ENCODE data around the gene ABCB6. TPM values are rescaled to one million over a fixed set of nuclear protein-coding genes. Genes with fewer than 3 reads are reported as not detected.

ABCB6 gene
- total RNA-seq, 4 donors from 2014 or later, result 16.9 to 33.1 (median 18.6) TPM

- 70 to 79% methylated on average over 3 of the region's 3 CpGs for WGBS, 2 donors
- TF ChIP-seq POLR2A (IDR thresholded peaks at IDR 0.05), result no peak
- no peak for TF ChIP-seq CTCF (IDR thresholded peaks at IDR 0.05)
Measured at GRCh38 chr2:219225350-219225749, 6.6 kb upstream of the ABCB6 start.

GRCh38 chr2:219223831-219224610, 5.3 kb upstream of the ABCB6 start:
- TF ChIP-seq POLR2A (IDR thresholded peaks at IDR 0.05) (no peak), CTCF (IDR thresholded peaks at IDR 0.05) (no peak)

More at GRCh38 chr2:219225350-219225749, 6.6 kb upstream of the ABCB6 start:
- no peak overlapping the region for H3K4me3 ChIP-seq (ENCODE audit: low read depth, poor library complexity, severe bottlenecking)
- intact Hi-C loops (cut with DNase I; ENCODE audit: low total_unique reads), result loop anchor here (10.0 kb wide), 1 partner anchor 921 kb away; no protein-coding TSS in a partner anchor
- no peak for DNase-seq (ENCODE audit: low spot score in 2 of 2)

GRCh38 chr2:219221957-219222518, 3.3 kb upstream of the ABCB6 start:
- TF ChIP-seq POLR2A (IDR thresholded peaks at IDR 0.05) (no peak), CTCF (IDR thresholded peaks at IDR 0.05) (no peak)
- no peak overlapping the region for H3K4me3 ChIP-seq (ENCODE audit: low read depth, poor library complexity, severe bottlenecking)
- intact Hi-C loops (cut with DNase I; ENCODE audit: low total_unique reads), result loop anchor here (10.0 kb wide), 1 partner anchor 917 kb away; no protein-coding TSS in a partner anchor
- DNase-seq (ENCODE audit: low spot score in 2 of 2), result no peak
- WGBS, 2 donors, result 89 to 95% methylated on average over 8 to 16 of the region's 16 CpGs

More at GRCh38 chr2:219223831-219224610, 5.3 kb upstream of the ABCB6 start:
- DNase-seq (ENCODE audit: low spot score in 2 of 2), result no peak
- intact Hi-C loops (cut with DNase I; ENCODE audit: low total_unique reads), result loop anchor here (10.0 kb wide), 1 partner anchor 919 kb away; no protein-coding TSS in a partner anchor
- H3K4me3 ChIP-seq (ENCODE audit: low read depth, poor library complexity, severe bottlenecking), result no peak overlapping the region
- WGBS, 2 donors, result 93 to 94% methylated on average over 26 to 31 of the region's 31 CpGs

- TF ChIP-seq POLR2A (IDR thresholded peaks at IDR 0.05), result no peak
- no peak for TF ChIP-seq CTCF (IDR thresholded peaks at IDR 0.05)
- H3K4me3 ChIP-seq (ENCODE audit: low read depth, poor library complexity, severe bottlenecking), result no peak overlapping the region
- intact Hi-C loops (cut with DNase I; ENCODE audit: low total_unique reads), result loop anchor here (10.0 kb wide), 1 partner anchor 916 kb away; no protein-coding TSS in a partner anchor
- WGBS, 2 donors, result 87 to 88% methylated on average over 19 of the region's 19 CpGs
- DNase-seq (ENCODE audit: low spot score in 2 of 2), result no peak
Measured at GRCh38 chr2:219220652-219221402, 2.1 kb upstream of the ABCB6 start.

- no peak overlapping the region for H3K4me3 ChIP-seq (ENCODE audit: low read depth, poor library complexity, severe bottlenecking)
- TF ChIP-seq CTCF (IDR thresholded peaks at IDR 0.05), result no peak
- TF ChIP-seq POLR2A (IDR thresholded peaks at IDR 0.05), result no peak
- intact Hi-C loops (cut with DNase I; ENCODE audit: low total_unique reads), result loop anchor here (10.0 kb wide), 1 partner anchor 915 kb away; no protein-coding TSS in a partner anchor
- WGBS, 2 donors, result 88 to 89% methylated on average over 18 of the region's 18 CpGs
- no peak for DNase-seq (ENCODE audit: low spot score in 2 of 2)
Measured at GRCh38 chr2:219219784-219220532, 1.2 kb upstream of the ABCB6 start.
